Measurements from ENCODE around the gene DSC3. TPM values are rescaled to one million over a fixed set of nuclear protein-coding genes. Genes with fewer than 3 reads are reported as not detected.

DSC3 gene
- polyA plus RNA-seq, 2 of the 4 experiments (the other 2 are of a cell fraction): 0.76 to 2.2 TPM

DNA sequence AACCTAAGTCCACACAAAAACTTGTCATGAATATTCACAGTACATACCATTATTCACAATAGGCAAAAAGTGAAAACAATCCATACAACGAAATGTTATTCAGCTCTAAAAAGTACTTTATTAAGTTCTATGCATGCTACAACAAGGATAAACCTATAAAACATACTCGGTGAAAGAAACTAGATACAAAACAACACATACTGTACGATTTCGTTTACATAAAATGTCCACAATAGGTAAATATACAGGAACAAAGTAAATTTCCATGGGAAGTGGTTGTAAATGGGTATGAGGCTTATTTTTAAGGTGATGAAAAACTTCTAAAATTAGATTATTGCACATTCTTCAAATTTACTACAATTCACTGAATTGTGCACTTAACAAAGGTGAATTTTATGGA lies 8.0 kb downstream of the DSC3 start:
- 69% methylated on average over 4 of the region's 4 CpGs for WGBS (ENCODE audit: missing lambda C conversion rate)
- ChIA-PET POLR2A (no interaction called here), CTCF (no interaction called here)
- Histone ChIP-seq H3K4me3 (no peak overlapping the region), H3K9me3 (no peaks in the 10 kb centered on the region), H3K27ac (no peak overlapping the region), H3K4me2 (no peak overlapping the region), H3K4me1 (no peaks in the 10 kb centered on the region)
- FAIRE-seq (no peak), DNase-seq (ENCODE audit: low read depth in 1 of 2, low spot score in 1 of 2) (no peak), ATAC-seq (no peak)
- TF ChIP-seq MYC (IDR thresholded peaks at IDR 0.05; ENCODE audit: borderline replicate concordance, low read length) (no peak), MAFK (IDR thresholded peaks at IDR 0.05; ENCODE audit: partially characterized antibody) (no peak), SREBF2 (IDR thresholded peaks at IDR 0.05) (no peak), HOXA7 (CRISPR knock-in tag; IDR thresholded peaks at IDR 0.05) (no peak), FOSL2 (IDR thresholded peaks at IDR 0.05) (no peak), FOSL2 (CRISPR knock-in tag; IDR thresholded peaks at IDR 0.05) (no peak), ZFP36 (IDR thresholded peaks at IDR 0.05; ENCODE audit: borderline replicate concordance, partially characterized antibody) (no peak), KDM5A (IDR thresholded peaks at IDR 0.05) (no peak), HES2 (IDR thresholded peaks at IDR 0.05) (no peak), NFE2L2 (conservative IDR thresholded peaks at IDR 0.05; ENCODE audit: low read length) (no peak), HOXB5 (CRISPR knock-in tag; IDR thresholded peaks at IDR 0.05) (no peak)
- TF ChIP-seq, protein P1, sequence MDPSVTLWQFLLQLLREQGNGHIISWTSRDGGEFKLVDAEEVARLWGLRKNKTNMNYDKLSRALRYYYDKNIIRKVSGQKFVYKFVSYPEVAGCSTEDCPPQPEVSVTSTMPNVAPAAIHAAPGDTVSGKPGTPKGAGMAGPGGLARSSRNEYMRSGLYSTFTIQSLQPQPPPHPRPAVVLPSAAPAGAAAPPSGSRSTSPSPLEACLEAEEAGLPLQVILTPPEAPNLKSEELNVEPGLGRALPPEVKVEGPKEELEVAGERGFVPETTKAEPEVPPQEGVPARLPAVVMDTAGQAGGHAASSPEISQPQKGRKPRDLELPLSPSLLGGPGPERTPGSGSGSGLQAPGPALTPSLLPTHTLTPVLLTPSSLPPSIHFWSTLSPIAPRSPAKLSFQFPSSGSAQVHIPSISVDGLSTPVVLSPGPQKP (IDR thresholded peaks at IDR 0.05; ENCODE audit: low read depth, low read length): no peak

- no peaks in the 10 kb centered on the region for H3K9me3 ChIP-seq
- ChIA-PET CTCF (no interaction called here), POLR2A (no interaction called here)
- TF ChIP-seq MAZ (IDR thresholded peaks at IDR 0.05; ENCODE audit: borderline replicate concordance, low read depth, low read length) (no peak), EP300 (IDR thresholded peaks at IDR 0.05) (no peak), JUNB (IDR thresholded peaks at IDR 0.05) (no peak), EHF (CRISPR knock-in tag; IDR thresholded peaks at IDR 0.05) (no peak), NPAS2 (CRISPR knock-in tag; IDR thresholded peaks at IDR 0.05; ENCODE audit: borderline replicate concordance) (no peak), KDM5A (IDR thresholded peaks at IDR 0.05) (no peak), PHF8 (IDR thresholded peaks at IDR 0.05; ENCODE audit: borderline replicate concordance, low read depth) (no peak), HOXB13 (CRISPR knock-in tag; IDR thresholded peaks at IDR 0.05; ENCODE audit: low read depth) (no peak), HOXB5 (CRISPR knock-in tag; IDR thresholded peaks at IDR 0.05) (no peak), MAFK (IDR thresholded peaks at IDR 0.05; ENCODE audit: partially characterized antibody) (no peak), CBX8 (IDR thresholded peaks at IDR 0.05) (no peak), ZSCAN20 (CRISPR knock-in tag; IDR thresholded peaks at IDR 0.05) (no peak), HMGXB4 (CRISPR knock-in tag; IDR thresholded peaks at IDR 0.05; ENCODE audit: borderline replicate concordance) (no peak), ZC3H11A (IDR thresholded peaks at IDR 0.05) (no peak), POLR2AphosphoS2 (conservative IDR thresholded peaks at IDR 0.05; ENCODE audit: low read length) (no peak), BCL3 (IDR thresholded peaks at IDR 0.05) (no peak), JUN (IDR thresholded peaks at IDR 0.05) (no peak)
- TF ChIP-seq, protein P2, sequence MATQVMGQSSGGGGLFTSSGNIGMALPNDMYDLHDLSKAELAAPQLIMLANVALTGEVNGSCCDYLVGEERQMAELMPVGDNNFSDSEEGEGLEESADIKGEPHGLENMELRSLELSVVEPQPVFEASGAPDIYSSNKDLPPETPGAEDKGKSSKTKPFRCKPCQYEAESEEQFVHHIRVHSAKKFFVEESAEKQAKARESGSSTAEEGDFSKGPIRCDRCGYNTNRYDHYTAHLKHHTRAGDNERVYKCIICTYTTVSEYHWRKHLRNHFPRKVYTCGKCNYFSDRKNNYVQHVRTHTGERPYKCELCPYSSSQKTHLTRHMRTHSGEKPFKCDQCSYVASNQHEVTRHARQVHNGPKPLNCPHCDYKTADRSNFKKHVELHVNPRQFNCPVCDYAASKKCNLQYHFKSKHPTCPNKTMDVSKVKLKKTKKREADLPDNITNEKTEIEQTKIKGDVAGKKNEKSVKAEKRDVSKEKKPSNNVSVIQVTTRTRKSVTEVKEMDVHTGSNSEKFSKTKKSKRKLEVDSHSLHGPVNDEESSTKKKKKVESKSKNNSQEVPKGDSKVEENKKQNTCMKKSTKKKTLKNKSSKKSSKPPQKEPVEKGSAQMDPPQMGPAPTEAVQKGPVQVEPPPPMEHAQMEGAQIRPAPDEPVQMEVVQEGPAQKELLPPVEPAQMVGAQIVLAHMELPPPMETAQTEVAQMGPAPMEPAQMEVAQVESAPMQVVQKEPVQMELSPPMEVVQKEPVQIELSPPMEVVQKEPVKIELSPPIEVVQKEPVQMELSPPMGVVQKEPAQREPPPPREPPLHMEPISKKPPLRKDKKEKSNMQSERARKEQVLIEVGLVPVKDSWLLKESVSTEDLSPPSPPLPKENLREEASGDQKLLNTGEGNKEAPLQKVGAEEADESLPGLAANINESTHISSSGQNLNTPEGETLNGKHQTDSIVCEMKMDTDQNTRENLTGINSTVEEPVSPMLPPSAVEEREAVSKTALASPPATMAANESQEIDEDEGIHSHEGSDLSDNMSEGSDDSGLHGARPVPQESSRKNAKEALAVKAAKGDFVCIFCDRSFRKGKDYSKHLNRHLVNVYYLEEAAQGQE (IDR thresholded peaks at IDR 0.05): no peak
- TF ChIP-seq, protein P3, sequence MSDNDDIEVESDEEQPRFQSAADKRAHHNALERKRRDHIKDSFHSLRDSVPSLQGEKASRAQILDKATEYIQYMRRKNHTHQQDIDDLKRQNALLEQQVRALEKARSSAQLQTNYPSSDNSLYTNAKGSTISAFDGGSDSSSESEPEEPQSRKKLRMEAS (IDR thresholded peaks at IDR 0.05): no peak
- TF ChIP-seq, protein P4, sequence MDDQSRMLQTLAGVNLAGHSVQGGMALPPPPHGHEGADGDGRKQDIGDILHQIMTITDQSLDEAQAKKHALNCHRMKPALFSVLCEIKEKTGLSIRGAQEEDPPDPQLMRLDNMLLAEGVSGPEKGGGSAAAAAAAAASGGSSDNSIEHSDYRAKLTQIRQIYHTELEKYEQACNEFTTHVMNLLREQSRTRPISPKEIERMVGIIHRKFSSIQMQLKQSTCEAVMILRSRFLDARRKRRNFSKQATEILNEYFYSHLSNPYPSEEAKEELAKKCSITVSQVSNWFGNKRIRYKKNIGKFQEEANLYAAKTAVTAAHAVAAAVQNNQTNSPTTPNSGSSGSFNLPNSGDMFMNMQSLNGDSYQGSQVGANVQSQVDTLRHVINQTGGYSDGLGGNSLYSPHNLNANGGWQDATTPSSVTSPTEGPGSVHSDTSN (IDR thresholded peaks at IDR 0.05): no peak
- H3K4me3 ChIP-seq: no peak overlapping the region
- H3K4me1 ChIP-seq: no peaks in the 10 kb centered on the region
- H3K4me2 ChIP-seq: peak overlapping the region; percentile 26; the same call in 1 of the 3 replicates
- no peak for DNase-seq (ENCODE audit: low read depth in 1 of 2, low spot score in 1 of 2)
- ATAC-seq: no peak
- no peak overlapping the region for H3K27ac ChIP-seq
- 57% methylated on average over 4 of the region's 4 CpGs for WGBS (ENCODE audit: missing lambda C conversion rate)
- FAIRE-seq: no peak
These were observed 11.8 kb downstream of the DSC3 start for GRCh38 chr18:31030574-31031278.
